Fibroblast of skin of right biceps (primary cell): Measurements from ENCODE around the gene SMO.
"Not testable (repeated sequence)": the region's sequence is repeated elsewhere in the genome, so short reads cannot be mapped to it uniquely, and the experiment has no call there.

ENCODE experiments used
- DNase-seq: peaks from one replicate; pipeline ENCODE4 v3.0.0-alpha.2; 2013

The SMO gene

DNA sequence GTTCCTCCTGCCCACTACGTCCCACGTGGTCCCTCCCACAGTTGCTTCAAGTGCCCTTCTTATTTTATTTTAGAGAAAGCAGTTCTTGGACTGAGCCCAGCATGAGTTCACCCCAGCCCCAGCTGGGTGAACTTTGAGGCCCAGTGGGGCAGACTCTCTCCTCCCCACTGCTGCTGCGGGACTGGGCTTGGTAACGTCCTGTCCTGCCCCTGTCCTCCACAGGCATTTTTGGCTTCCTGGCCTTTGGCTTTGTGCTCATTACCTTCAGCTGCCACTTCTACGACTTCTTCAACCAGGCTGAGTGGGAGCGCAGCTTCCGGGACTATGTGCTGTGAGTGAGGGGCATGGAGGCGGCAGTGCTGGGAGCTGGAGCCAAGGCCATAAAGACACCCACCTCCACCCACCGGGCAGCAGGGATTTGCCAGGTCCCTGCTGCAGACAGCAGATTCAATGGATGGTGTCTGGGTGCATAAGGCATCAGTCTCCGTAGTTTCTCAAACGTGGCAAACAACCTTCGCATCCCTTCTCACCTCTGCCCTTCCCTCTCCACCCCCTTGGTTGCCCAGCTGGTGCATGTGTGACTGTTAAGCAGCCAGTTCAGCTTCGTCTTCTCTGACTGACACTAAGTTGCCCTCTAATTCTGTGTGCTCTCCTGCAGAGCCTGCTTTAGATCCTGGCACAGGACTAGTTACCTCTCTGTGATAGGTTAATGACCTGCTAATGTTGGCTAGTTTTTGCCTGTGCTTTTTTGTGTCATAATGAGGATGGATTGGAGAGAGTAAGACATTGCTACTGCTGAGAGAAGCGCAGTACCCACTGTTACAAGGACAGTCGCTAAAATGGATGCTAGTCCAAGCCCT is 20.9 kb downstream of the SMO start:
- DNase-seq, result no peak

DNA sequence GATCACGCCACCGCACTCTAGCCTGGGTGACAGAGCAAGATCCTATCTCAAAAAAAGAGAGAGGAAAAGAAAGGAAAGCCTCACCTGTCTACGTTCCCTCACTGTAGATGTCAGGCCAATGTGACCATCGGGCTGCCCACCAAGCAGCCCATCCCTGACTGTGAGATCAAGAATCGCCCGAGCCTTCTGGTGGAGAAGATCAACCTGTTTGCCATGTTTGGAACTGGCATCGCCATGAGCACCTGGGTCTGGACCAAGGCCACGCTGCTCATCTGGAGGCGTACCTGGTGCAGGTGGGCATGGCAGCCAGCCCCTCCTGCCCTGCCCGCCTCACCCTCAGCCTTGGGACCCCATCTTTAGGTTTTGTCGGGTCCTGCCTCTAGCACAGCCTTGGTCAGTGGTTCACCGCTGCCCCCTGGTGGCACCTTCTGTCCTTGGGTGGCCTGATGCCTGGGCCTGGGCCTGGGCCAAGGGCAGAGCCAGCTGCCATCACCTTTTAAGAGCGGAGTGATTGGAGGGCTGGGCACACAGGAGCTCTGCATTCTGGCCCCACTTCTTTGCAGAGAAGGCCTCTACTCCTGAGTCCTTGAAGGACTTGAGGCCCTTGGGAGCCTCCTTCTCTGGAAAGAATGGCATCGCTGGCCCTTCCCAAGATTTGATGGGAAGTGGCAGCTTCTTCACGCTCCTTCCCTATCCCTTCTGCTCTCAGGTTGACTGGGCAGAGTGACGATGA is 22.0 kb downstream of the SMO start:
- DNase-seq, result peak; percentile 44

DNA sequence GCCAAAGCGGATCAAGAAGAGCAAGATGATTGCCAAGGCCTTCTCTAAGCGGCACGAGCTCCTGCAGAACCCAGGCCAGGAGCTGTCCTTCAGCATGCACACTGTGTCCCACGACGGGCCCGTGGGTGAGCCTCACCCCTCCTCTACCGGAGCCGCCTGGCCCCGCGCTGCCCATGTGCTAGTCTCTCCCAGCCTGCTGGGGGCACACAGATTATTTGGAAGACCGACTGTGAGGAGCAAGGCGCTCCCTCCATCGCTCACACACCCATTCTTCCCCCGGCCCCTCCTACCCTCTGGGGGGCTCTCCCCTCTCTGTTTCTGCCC is 22.5 kb downstream of the SMO start:
- DNase-seq, result no peak

DNA sequence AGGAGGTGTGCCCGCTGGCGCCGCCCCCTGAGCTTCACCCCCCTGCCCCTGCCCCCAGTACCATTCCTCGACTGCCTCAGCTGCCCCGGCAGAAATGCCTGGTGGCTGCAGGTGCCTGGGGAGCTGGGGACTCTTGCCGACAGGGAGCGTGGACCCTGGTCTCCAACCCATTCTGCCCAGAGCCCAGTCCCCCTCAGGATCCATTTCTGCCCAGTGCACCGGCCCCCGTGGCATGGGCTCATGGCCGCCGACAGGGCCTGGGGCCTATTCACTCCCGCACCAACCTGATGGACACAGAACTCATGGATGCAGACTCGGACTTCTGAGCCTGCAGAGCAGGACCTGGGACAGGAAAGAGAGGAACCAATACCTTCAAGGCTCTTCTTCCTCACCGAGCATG is 23.7 kb downstream of the SMO start:
- no peak for DNase-seq

GRCh38 chr7:129212596-129212995 is 24.2 kb downstream of the SMO start:
- no peak for DNase-seq

- peak; percentile 15 for DNase-seq
Measured at GRCh38 chr7:129213828-129214227, 25.4 kb downstream of the SMO start.

GRCh38 chr7:129215691-129216090 is 27.3 kb downstream of the SMO start:
- not testable (repeated sequence) for DNase-seq

GRCh38 chr7:129216101-129216715 is 27.8 kb downstream of the SMO start:
- DNase-seq, result not testable (repeated sequence)

DNA sequence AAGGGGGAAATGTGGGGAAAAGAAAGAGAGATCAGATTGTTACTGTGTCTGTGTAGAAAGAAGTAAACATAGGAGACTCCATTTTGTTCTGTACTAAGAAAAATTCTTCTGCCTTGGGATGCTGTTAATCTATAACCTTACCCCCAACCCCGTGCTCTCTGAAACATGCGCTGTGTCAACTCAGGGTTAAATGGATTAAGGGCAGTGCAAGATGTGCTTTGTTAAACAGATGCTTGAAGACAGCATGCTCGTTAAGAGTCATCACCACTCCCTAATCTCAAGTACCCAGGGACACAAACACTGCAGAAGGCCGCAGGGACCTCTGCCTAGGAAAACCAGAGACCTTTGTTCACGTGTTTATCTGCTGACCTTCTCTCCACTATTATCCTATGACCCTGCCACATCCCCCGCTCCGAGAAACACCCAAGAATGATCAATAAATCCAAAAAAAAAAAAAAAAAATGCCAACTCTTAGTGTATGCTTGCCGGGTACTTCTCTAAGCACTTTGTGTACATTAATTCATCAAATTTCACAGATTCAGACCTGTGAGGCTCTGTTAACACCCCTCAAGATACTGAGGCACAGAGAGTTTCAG is 28.5 kb downstream of the SMO start:
- not testable (repeated sequence) for DNase-seq

DNA sequence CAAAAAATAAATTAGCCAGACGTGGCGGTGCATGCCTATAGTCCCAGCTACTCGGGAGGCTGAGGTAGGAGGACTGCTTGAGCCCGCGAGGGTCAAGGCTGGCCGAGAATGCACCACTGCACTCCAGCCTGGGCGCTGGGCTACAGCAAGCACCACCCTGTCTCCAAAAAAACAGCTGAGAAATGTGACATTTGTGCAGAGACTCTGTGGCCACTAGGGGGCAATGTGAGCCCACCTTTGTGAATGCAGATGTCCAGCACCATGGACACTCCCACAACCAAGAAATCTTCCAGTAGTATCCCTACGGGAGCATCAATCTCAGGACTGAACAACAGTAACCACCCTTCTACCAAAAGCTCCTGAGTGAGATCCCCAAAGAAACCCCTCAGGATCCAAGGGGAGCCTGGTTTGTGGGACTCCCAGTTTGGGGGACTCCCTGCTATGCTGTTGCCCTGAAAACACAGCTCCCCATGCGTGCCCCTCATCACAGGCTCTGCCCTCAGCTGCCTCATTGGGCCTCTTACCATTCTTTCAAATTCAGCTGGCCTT is 30.2 kb downstream of the SMO start:
- peak; percentile 75 for DNase-seq

DNA sequence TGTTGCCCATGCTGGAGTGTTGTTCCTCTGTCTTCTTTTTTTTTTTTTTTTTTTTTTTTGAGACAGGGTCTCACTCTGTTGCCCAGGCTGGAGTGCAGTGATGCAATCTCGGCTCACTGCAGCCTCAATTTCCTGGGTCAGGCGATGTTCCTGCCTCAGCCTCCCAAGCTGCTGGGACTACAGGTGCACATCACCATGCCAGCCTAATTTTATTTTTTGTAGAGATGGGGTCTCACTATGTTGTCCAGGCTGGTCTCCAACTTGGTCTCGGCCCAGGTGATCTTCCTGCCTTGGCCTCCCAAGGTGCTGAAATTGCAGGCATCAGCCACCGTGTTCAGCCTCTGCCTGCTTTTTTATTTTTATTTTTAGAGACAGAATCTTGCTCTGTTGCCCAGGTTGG is 30.7 kb downstream of the SMO start:
- DNase-seq, result not testable (repeated sequence)

GRCh38 chr7:129222064-129222463 is 33.6 kb downstream of the SMO start:
- DNase-seq, result no peak

DNA sequence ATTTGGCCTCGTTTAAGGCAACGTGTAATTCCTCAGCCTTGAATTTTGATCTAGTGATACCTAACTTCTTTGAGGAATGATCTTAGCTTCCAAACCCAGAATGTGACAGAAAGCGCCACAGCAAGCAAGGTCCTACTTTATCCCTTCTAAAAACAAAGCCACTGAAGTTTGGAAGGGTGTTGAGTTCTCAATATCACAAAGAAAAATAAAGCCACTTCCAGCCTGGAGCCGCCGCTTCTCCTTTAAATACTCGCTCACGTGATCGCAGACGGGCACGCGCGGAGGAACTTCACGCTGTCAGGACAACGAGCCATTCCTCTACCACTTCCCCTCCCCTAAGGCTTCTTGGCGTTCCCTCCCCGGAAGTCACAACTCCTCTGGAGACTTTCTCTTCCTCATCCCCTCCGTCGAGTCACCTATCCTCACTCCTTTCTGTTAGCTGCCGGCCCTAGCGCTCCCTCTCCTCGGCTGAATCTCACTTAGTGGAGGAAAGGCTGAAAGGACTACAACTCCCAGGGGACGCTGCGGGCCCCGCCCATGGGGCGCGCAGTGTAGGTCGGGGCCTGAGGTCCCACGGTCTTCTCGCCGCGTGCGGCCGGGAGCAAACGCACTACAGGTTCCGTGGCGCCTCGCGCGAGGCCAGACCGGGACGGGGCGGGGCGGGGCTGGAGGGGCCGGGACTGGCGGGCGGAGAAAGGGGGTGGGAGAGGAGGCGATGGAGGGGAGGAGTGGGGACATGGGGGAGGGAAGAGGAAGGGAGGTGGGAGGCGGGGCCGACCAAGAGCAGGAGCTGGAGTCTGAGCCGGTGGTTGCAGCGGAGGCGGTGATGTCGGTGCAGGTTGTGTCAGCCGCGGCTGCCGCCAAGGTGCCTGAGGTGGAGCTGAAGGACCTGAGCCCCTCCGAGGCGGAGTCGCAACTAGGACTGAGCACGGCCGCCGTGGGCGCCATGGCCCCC is 36.1 kb downstream of the SMO start, which contains the start of gene AHCYL2:
AHCYL2 (plus strand) TSS at position 780 of the 955 bp plus-strand sequence.
- DNase-seq, result peak; percentile 98

GRCh38 chr7:129225206-129225930 is 36.9 kb downstream of the SMO start:
- peak; percentile 38 for DNase-seq

GRCh38 chr7:129225931-129226572 is 37.6 kb downstream of the SMO start:
- no peak for DNase-seq

DNA sequence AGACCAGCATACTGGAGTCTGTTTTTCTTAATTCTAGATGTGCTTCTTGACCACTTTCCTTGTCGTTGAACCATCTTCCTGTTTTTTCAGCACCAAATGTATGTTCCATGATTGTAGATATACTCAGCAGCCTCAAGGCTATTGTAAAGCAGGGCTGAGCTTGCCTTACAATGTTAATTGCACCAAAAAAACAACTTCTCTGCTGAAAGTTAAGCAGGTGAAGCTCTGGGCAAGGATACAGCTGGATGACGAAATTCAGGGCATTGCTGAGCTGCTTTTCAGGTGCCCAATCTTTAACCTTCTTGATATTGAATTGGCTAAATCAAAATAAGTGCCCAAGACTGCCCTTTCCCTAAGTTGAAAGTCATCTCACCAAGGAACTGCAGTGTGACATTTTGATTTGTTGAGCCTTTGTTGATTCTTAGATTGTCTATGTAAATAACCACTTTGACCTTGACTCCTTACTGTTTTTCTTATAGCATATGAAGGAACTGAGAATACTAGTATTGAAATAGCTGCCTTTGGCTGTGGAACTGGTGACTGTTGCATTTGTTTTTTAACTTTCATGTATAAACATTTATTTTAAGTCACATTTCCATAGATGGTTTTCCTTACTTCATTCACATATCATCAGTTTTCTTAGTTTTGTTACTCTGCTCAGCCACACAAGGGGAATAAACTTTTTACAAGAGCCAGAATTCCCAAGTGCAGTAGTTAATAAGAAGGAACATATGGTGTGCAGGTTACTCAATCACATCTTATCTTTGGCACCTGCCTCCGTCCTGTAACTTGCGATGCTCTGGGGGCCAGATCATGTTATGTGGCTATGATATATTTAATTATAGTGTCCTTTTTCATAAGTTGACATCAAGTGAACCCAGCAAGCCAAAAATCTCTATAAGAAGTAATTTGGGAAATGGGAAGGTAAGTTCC is 39.5 kb downstream of the SMO start:
- no peak for DNase-seq

GRCh38 chr7:129228633-129229032 is 40.2 kb downstream of the SMO start:
- no peak for DNase-seq

GRCh38 chr7:129231666-129232065 is 43.2 kb downstream of the SMO start:
- DNase-seq, result no peak

DNA sequence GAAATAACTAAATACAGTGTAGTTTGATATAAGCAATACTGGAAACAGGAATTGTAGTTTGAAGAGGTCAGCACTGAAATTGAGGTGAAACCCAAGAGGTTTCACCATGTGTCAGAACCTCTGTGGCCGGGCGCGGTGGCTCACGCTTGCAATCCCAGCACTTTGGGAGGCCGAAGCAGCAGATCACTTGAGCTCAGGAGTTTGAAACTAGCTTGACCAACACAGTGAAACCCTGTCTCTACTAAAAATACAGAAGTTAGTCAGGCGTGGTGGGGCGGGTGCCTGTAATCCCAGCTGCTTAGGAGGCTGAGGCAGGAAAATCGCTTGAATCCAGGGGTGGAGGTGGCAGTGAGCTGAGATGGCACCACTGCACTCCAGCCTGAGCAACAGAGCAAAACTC is 50.1 kb downstream of the SMO start:
- no peak for DNase-seq
